Left hindlimb (tissue), 1 donor: ENCODE measurements around the gene PPP1R7.
A peak's percentile ranks its signal among the peaks of the same experiment; 100 is the strongest.
"Not testable (repeated sequence)": the region's sequence is repeated elsewhere in the genome, so short reads cannot be mapped to it uniquely, and the experiment has no call there.

Experiments used
- DNase-seq: peaks from one replicate; pipeline ENCODE4 v3.0.0-alpha.2; 2018

The PPP1R7 gene

DNA sequence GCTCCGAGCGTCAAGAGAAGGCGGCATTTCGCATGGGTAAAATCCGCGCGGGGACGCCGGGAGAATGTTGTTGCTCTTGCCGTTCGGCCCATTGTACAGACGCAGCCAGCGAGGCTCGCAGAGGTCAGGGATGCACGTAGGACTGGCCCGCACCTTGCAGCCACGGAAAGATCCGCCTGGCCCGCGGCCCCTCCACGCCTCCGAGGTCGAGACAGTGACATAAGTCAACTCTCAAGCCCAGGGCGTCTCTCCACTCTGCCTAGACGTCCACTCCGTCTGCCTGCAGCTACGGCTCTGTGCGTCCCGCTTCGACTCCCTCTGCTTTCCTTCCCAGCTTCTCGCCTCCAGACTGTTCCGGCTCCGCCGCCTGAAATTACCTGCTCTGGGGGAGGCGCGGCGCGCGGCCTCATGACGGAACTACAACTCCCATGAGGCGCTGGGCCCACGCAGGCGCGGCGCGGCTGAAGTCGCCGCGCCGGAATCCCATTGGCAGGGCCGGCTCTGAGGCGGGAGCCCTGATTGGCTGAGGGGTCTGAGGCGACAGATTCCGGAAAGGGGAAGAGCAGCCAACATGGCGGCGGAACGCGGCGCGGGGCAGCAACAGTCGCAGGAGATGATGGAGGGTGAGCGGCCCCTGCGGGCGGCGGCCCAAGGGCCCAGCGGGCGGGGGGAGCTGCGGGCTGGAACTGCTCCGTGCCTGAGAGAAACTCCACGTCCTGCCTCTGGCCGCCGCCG, at the start of gene PPP1R7:
Gene PPP1R7, plus strand, starts transcription at position 543 of the 735 bp plus-strand sequence. Its CDS starts 29 bp downstream, at position 572.
- peak; percentile 97 for DNase-seq

GRCh38 chr2:241102239-241102803, 47.9 kb upstream of the PPP1R7 start, which contains the start of gene MTERF4:
TSS of gene MTERF4 (minus strand) at chr2:241102287. CDS start at chr2:241102273, 14 bp downstream.
- DNase-seq = peak; percentile 90

DNA sequence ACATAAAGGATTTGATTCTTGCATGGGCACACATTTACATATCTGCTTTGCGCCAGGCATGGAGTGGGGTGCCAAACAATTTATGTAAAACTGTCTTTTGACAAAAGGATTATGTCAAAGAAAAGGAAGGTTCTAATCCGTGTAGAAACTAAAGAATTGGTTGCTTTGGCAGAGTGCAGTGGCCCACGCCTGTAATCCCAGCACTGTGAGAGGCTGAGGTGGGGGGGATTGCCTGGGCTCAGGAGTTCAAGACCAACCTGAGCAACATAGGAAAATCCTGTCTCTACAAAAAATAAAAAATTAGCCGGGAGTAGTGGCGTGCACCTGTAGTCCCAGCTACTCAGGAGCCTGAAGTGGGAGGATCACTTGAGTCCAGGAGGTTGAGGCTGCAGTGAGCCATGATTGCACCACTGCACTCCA, 47.1 kb upstream of the PPP1R7 start:
- no peak for DNase-seq

DNA sequence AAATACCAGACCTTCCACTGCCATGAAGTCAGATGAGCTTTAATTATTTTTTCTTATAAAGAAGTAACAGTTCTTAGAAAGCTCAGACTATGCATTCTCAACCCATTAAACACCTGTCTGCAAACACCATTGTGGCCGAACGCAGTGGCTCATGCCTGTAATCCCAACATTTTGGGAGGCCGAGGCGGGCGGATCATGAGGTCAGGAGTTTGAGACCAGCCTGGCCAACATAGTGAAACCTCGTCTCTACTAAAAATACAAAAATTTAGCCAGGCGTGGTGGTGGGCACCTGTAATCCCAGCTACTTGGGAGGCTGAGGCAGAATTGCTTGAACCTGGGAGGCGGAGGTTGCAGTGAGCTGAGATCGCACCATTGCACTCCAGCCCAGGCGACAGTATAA, 45.7 kb upstream of the PPP1R7 start:
- not testable (repeated sequence) for DNase-seq

- no peak for DNase-seq
These were observed 44.6 kb upstream of the PPP1R7 start for GRCh38 chr2:241105641-241106040.

- no peak for DNase-seq
These were observed 43.1 kb upstream of the PPP1R7 start for GRCh38 chr2:241107031-241107783.

- DNase-seq = no peak
These were observed 41.7 kb upstream of the PPP1R7 start for GRCh38 chr2:241108271-241109209.

DNA sequence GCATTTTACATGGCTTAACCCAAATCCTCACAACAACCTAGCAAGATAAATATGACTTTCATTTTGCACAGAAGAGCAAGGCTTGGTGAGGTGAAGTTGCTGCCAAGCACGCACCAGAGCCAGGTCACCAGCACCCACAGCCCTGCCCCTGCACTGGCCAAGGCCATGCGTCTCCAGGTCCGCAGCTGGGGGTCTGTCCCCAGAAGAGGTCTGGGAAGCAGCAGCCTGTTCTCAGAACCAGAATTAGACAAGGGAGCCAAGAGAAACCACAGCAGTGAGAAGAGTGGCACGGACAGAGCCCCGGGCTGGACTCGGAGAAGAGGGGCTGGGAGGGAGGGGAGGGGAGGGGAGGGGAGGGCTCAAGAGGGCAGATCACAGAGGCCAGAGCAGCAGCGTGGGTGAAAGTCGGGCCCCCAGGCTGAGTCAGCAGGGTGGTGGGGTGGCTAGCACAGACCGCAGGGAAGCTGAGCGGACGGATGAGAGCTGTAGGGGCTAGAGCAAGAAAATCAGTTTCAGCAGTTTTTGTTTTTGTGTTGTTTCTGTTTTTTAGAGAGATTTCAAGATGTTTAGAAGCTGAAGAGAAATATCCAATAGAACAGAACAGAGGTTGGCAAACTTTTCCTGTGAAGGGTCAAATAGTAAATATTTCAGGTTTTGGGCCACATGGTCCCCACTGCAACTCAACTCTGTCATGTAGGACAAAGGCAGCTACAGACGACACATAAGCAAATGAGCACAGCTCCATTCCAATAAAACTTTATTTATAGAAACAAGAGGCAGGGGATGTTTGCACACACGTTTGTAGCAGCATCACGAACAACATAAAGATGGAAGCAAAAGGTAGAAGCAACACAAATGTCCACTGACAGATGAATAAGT, 40.8 kb upstream of the PPP1R7 start:
- no peak for DNase-seq

GRCh38 chr2:241110089-241110606, 40.1 kb upstream of the PPP1R7 start:
- no peak for DNase-seq

DNA sequence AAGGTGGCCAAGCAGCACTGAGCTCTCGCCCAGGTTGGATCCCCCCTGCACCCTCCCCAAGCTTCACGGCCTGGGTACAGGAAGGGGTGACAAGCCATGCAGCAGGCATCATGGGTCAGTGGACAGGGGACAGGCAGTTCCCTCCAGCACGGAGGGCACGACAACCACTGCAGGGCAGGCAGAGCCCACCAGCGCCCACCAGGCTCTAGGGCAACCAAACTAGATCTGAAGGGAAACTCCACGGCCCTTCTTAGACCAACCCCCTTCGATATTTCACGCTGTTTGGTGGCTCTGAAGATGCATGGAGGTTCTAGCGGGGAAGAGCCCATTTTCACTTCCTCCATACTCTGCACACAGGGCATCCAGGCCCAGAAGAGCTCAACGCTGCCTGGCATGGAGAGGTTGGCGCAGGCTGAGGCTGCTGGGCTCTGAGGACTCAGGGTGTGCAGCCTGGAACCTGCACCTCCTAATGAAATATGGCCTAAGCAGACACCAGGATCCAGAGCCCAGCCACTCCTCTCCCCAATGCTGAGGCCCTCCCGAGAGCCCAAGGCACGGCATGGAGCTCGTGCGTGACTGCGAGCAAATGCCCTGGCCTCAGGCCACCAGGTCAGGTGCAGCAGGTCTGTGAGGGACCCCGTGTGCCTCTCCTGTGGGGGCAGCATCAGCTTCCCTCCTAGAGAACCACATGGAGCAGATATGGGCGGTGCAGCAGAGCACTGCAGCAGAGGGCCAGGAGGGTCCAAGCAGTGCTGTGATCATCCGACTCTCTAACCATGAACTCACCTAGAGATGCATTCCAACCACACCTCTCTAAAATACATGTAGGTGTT, 39.4 kb upstream of the PPP1R7 start:
- DNase-seq = no peak

- no peak for DNase-seq
These were observed 38.8 kb upstream of the PPP1R7 start for GRCh38 chr2:241111440-241111805.

DNA sequence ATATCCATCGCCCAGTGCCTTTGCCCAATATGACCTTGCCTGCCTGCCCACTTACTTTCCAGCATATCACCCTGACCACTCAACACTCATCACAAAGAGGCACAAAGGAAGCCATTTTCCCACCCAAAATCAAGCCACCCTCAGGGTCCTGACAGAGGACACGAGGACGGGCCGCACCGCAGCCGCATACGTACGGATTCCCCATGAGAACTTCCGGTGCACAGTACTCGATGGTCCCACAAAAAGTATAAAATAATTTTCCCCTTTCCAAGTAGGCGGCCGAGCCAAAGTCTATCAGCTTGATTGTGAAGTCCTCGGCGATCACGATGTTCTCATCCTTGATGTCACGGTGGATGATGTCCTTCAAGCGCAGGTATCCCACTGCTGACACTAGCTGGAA, 38.2 kb upstream of the PPP1R7 start:
- no peak for DNase-seq

DNA sequence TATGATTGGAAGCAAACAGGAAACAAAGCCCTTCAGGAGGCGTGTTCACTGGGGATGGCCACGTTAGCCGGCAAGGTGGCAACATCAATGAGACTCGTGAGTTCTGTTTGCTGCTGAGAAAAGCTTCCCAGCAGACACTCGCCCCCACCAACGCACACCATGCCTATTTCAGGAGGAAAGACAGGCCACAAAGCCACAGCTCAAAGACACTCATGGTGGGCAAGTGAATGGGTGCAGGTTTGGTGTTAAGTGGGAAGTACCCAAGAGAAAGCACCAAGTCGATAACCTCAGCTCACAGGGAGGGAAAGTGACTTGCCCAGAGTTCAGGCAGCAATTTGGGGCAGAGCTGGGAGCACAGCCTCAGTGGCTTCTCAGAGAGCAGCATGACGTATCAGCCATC, 37.7 kb upstream of the PPP1R7 start:
- DNase-seq = no peak

DNA sequence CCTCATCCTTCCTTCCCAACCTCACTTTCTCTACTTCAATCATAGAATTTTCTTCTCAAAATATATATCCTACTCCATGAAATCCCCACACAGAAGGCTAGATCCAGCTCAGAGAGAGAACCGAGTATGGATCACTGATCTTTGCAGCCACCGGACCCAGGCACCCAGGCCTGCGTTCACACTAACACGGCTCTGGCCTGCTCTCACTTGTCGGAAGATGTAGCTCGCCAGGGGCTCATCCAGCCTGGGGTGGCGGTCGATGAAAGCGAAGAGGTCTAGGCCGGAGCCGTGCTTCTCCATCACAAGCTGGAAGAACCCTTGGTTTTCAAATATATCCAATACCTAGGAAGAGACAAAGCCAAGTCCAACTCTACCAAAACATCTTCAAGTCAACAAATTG, 35.4 kb upstream of the PPP1R7 start:
- DNase-seq = no peak

DNA sequence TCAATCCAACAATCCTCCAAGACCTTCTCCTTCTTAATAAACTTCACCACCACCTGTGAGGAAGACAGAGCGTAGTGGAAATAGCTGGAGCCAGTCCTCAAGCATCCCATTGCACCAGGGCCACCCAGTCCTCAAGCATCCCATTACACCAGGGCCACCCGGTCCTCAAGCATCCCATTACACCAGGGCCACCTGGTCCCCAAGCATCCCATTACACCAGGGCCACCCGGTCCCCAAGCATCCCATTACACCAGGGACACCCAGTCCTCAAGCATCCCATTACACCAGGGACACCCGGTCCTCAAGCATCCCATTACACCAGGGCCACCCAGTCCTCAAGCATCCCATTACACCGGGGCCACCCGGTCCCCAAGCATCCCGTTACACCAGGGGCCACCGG, 34.9 kb upstream of the PPP1R7 start:
- no peak for DNase-seq

- no peak for DNase-seq
These were observed 33.4 kb upstream of the PPP1R7 start for GRCh38 chr2:241116606-241117560.

DNA sequence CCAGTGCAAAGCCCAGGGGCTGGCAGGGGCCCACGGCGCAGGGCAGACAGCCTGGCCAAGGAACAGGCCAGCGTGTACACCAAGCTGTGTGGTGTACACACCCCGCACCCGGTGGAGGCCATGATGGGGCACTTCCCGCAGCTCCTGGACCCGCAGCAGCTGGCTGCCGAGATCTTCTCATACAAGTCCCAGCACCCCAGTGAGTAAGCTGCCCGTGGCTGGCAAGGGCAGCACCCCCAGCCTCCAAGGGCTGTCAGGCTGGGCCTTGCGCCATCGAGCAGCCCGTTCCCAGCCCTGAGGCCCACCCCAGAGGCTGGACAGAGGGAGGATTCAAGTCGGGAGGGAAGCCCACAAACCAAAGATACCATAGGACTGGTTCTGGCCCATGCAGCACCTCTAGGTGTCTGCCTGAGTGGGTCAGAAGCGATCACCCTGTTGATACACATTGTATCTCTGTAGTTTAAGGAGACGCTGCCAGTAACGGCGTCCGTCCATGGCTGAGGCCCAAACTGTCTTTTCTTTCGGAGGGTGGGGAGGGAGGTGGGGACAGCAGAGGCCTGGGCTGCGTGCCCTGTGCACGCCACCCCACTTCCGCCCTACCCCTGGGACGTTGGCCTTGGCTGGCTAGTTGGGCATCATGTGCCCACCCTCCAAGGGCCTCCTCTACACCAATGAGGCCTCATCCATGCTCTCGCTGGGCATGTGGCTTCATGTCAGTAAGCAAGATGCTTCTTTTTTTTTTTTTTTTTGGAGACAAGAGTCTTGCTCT, 31.3 kb upstream of the PPP1R7 start:
- DNase-seq = no peak

- DNase-seq = no peak
These were observed 29.8 kb upstream of the PPP1R7 start for GRCh38 chr2:241120440-241120839.

DNA sequence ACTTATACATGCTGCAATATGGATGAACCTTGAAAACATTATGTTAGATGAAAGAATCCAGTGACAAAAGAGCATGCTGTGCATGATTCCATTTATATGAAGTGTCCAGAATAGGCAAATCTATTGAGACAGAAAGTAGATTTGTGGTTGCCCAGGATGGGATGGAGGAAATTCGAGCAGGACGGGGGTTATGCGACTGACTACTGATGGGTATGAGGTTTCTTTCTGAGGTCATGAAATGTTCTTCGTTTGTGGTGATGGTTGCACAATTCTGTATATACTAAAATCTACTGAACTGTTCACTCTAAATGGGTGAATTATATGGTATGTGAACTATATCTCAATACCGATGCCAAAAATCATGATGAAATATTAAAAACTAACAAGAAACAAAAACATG, 29.3 kb upstream of the PPP1R7 start:
- no peak for DNase-seq
